ENCODE data around the gene FBXO30. TPM values are rescaled to one million over a fixed set of nuclear protein-coding genes. Genes with fewer than 3 reads are reported as not detected.

The FBXO30 gene, protein sequence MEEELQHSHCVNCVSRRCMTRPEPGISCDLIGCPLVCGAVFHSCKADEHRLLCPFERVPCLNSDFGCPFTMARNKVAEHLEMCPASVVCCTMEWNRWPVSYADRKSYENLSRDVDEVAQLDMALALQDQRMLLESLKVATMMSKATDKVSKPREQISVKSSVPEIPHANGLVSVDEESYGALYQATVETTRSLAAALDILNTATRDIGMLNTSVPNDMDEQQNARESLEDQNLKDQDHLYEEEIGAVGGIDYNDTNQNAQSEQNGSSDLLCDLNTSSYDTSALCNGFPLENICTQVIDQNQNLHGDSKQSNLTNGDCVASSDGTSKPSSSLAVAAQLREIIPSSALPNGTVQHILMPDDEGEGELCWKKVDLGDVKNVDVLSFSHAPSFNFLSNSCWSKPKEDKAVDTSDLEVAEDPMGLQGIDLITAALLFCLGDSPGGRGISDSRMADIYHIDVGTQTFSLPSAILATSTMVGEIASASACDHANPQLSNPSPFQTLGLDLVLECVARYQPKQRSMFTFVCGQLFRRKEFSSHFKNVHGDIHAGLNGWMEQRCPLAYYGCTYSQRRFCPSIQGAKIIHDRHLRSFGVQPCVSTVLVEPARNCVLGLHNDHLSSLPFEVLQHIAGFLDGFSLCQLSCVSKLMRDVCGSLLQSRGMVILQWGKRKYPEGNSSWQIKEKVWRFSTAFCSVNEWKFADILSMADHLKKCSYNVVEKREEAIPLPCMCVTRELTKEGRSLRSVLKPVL
- 15.0 and 18.1 TPM in 2 replicates for total RNA-seq

GRCh38 chr6:145814501-145815308 lies at the start of gene FBXO30:
Gene FBXO30, minus strand, starts transcription at chr6:145814795. Its CDS starts 8,390 bp downstream, at chr6:145806405.

Other genes starting within 250 kb of the FBXO30 start
- 6.7 and 6.9 TPM in 2 replicates for gene EPM2A, start 79.3 kb downstream of the FBXO30 start, total RNA-seq
- 18.1 and 30.2 TPM in 2 replicates for gene SHPRH, start 149.6 kb upstream of the FBXO30 start, total RNA-seq
- gene GRM1, start 214.3 kb upstream of the FBXO30 start, total RNA-seq = under 0.01 TPM in 2 replicates

All from placental epithelial cell (primary cell).